Bone marrow (tissue), 2 donors: ENCODE measurements around the gene AMIGO1.

Source experiments
- DNase-seq, 2 donors: peaks; one replicate each; lab custom pipeline; 2025; lab: John Stamatoyannopoulos, UW

Gene AMIGO1

GRCh38 chr1:109454497-109455133, 54.9 kb downstream of the AMIGO1 start:
- no peak for DNase-seq
